SK-N-MC (cell line): Measurements from ENCODE around the gene TRIM2.

ENCODE experiments used
- EZH2 ChIP-seq: fragments of 200-600 bp; sonication (generic); IDR thresholded peaks from one replicate; pipeline ENCODE4 v1.6.1; 2017; ENCODE audit warnings: antibody characterized with exemption
- FOXP2 ChIP-seq: optimal IDR thresholded peaks from 2 replicates; pipeline ENCODE3; 2011; ENCODE audit warnings: mild to moderate bottlenecking, moderate library complexity; ENCODE audit not compliant: insufficient read depth; ENCODE audit errors: extremely low read length, control extremely low read depth
- POLR2AphosphoS5 ChIP-seq: IDR thresholded peaks from 2 replicates; pipeline ENCODE4 v1.6.1; 2012; ENCODE audit warnings: mild to moderate bottlenecking, low read depth, low read length, borderline replicate concordance

DNA sequence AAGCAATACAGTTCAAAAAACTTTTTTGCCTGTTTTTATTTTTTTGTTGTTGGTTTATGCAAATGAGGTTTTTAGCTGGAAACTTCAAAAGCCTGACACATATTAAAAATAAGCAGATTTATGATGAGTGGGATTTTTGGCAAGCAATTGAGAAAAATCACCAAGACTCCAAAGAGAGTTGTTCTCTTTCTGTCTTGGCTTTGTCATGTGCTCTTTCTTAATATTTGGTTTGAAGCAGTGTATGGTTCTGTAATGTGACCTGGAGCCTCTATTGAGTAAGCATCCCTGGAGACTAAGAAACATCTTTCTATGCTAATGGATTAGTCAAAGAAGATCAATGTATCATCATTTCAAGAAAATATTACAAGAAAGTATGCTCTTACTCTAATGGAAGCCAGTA, 11.7 kb downstream of the TRIM2 start:
- TF ChIP-seq EZH2 (no peak), POLR2AphosphoS5 (no peak), FOXP2 (no peak)
